Ishikawa (cell line): ENCODE results near the gene NRXN3.

ENCODE experiments used
- CEBPB ChIP-seq: IDR thresholded peaks from 2 replicates; pipeline ENCODE4 v1.6.1; 2012
- CREB1 ChIP-seq: IDR thresholded peaks from 2 replicates; pipeline ENCODE4 v1.6.1; 2012; ENCODE audit warnings: low read depth
- EGR1 ChIP-seq: IDR thresholded peaks from 2 replicates; pipeline ENCODE4 v1.6.1; 2012
- EP300 ChIP-seq: IDR thresholded peaks from 2 replicates; pipeline ENCODE4 v1.6.1; 2012; ENCODE audit warnings: borderline replicate concordance
- FOXM1 ChIP-seq: IDR thresholded peaks from 2 replicates; pipeline ENCODE4 v1.6.1; 2012; ENCODE audit warnings: low read depth, borderline replicate concordance
- MAX ChIP-seq: IDR thresholded peaks from 2 replicates; pipeline ENCODE4 v1.6.1; 2012
- NFIC ChIP-seq: IDR thresholded peaks from 2 replicates; pipeline ENCODE4 v1.6.1; 2012
- RAD21 ChIP-seq: IDR thresholded peaks from 2 replicates; pipeline ENCODE4 v1.6.1; 2012; ENCODE audit warnings: low read depth
- REST ChIP-seq: IDR thresholded peaks from 2 replicates; pipeline ENCODE4 v1.6.1; 2012; ENCODE audit warnings: low read depth, mild to moderate bottlenecking
- TAF1 ChIP-seq: IDR thresholded peaks from 2 replicates; pipeline ENCODE4 v1.6.1; 2012; ENCODE audit warnings: low read depth, mild to moderate bottlenecking
- TCF12 ChIP-seq: IDR thresholded peaks from 2 replicates; pipeline ENCODE4 v1.6.1; 2012; ENCODE audit warnings: low read depth
- TEAD4 ChIP-seq: IDR thresholded peaks from 2 replicates; pipeline ENCODE4 v1.6.1; 2012
- USF1 ChIP-seq: IDR thresholded peaks from 2 replicates; pipeline ENCODE4 v1.6.1; 2012
- YY1 ChIP-seq: IDR thresholded peaks from 2 replicates; pipeline ENCODE4 v1.6.1; 2012; ENCODE audit warnings: low read depth
- ZBTB7A ChIP-seq: IDR thresholded peaks from 2 replicates; pipeline ENCODE4 v1.6.1; 2012; ENCODE audit warnings: low read depth

Gene NRXN3

GRCh38 chr14:78576437-78577166, 406.4 kb downstream of the NRXN3 start:
- TF ChIP-seq FOXM1 (no peak), EP300 (no peak), CREB1 (no peak), TEAD4 (no peak), MAX (no peak), TCF12 (no peak), REST (no peak), YY1 (no peak), RAD21 (no peak), CEBPB (no peak), ZBTB7A (no peak), EGR1 (no peak), TAF1 (no peak), USF1 (no peak), NFIC (no peak)

GRCh38 chr14:78581229-78581628, 411.1 kb downstream of the NRXN3 start:
- TF ChIP-seq EP300, result no peak
- no peak for TF ChIP-seq ZBTB7A
- TF ChIP-seq NFIC, result no peak
- no peak for TF ChIP-seq MAX
- no peak for TF ChIP-seq RAD21
- no peak for TF ChIP-seq EGR1
- TF ChIP-seq TAF1, result no peak
- TF ChIP-seq CREB1, result no peak
- TF ChIP-seq YY1, result no peak
- TF ChIP-seq TCF12, result no peak
- no peak for TF ChIP-seq REST
- TF ChIP-seq CEBPB, result no peak
- no peak for TF ChIP-seq FOXM1
- TF ChIP-seq USF1, result no peak

- no peak for TF ChIP-seq ZBTB7A
- TF ChIP-seq REST, result no peak
- TF ChIP-seq YY1, result no peak
- TF ChIP-seq MAX, result no peak
- TF ChIP-seq EP300, result no peak
These were observed 416.5 kb downstream of the NRXN3 start for GRCh38 chr14:78586681-78587080.

- TF ChIP-seq TAF1 (no peak), CREB1 (no peak), RAD21 (no peak), EGR1 (no peak), NFIC (no peak), TEAD4 (no peak), USF1 (no peak), EP300 (no peak), REST (no peak), FOXM1 (no peak), ZBTB7A (no peak), TCF12 (no peak), YY1 (no peak), MAX (no peak), CEBPB (no peak)
These were observed 418.7 kb downstream of the NRXN3 start for GRCh38 chr14:78588906-78589305.
